Endothelial cell of umbilical vein (primary cell): ENCODE measurements around the gene MYPN. TPM values are rescaled to one million over a fixed set of nuclear protein-coding genes. Genes with fewer than 3 reads are reported as not detected.

Experiments
- BruUV-seq: library from RNA; stranded (reverse); fragments of 400-500 nt; replicated peaks from 2 replicates; lab custom pipeline; 2021; lab: Mats Ljungman, UMichigan
- CTCF ChIA-PET: fragments of 300-600, 350-600 bp; sonication (Branson Sonifier 250); formaldehyde crosslinking; loops from one replicate; lab custom pipeline; 2021; ENCODE audit warnings: antibody characterized with exemption, inconsistent platforms; lab: Charles Lee
- POLR2A ChIA-PET: fragments of 300-600, 350-600 bp; sonication (Branson Sonifier 250); formaldehyde crosslinking; loops from one replicate; lab custom pipeline; 2021; ENCODE audit warnings: antibody characterized with exemption, inconsistent platforms; lab: Charles Lee
- DNase-seq: peaks from one replicate; pipeline ENCODE4 v3.0.0-alpha.2; 2011; ENCODE audit warnings: low read depth, low spot score
- FAIRE-seq: peaks from 2 replicates; lab custom pipeline; 2011; peaks lifted over from hg19 to GRCh38; lab: Jason Lieb, UNC
- H2AFZ ChIP-seq: 2 replicates; pipeline ENCODE4 v1.6.0; 2012; ENCODE audit warnings: low read depth, low read length, control low read depth, inconsistent platforms
- H3K27ac ChIP-seq: 2 replicates; pipeline ENCODE4 v1.5.1; 2011; ENCODE audit warnings: low read depth, mild to moderate bottlenecking, control low read depth, low read length, moderate library complexity; ENCODE audit not compliant: insufficient read depth
- H3K27me3 ChIP-seq, 2 experiments: 2 replicates each; pipeline versions ENCODE4 v1.6.0 to v1.6.1; 2011; ENCODE audit warnings: low read length in 2 of 2, mixed read lengths in 1 of 2; ENCODE audit not compliant: control insufficient read depth in 2 of 2, insufficient read depth in 2 of 2
- H3K36me3 ChIP-seq, 2 experiments: 2 replicates in 1 of 2; 3 replicates in 1 of 2; pipeline ENCODE4 v1.5.1; 2011; ENCODE audit warnings: low read length in 2 of 2, mild to moderate bottlenecking in 1 of 2, moderate library complexity in 1 of 2; ENCODE audit not compliant: control insufficient read depth in 2 of 2, insufficient read depth in 2 of 2; ENCODE audit errors: extremely low read depth in 1 of 2
- H3K4me1 ChIP-seq: 3 replicates; pipeline ENCODE4 v1.5.1; 2011; ENCODE audit warnings: mild to moderate bottlenecking, low read length; ENCODE audit not compliant: control insufficient read depth, insufficient read depth; ENCODE audit errors: extremely low read depth
- H3K4me2 ChIP-seq: 2 replicates; pipeline ENCODE4 v1.6.1; 2011; ENCODE audit warnings: low read length, control low read depth, mixed read lengths; ENCODE audit not compliant: insufficient read depth
- H3K4me3 ChIP-seq, 3 experiments: fragments of 200-600 bp in 1 of 3; sonication (generic), shearing (Covaris generic) in 1 of 3; replicated peaks in 1 of 3; 2 replicates each; pipeline ENCODE4 v1.5.1; 2011 to 2016; ENCODE audit warnings: control low read depth in 3 of 3, low read length in 3 of 3, mild to moderate bottlenecking in 2 of 3, inconsistent platforms in 1 of 3, low read depth in 1 of 3, moderate library complexity in 1 of 3; ENCODE audit not compliant: insufficient read depth in 1 of 3
- H3K79me2 ChIP-seq: 2 replicates; pipeline ENCODE4 v1.6.0; 2012; ENCODE audit warnings: low read length, inconsistent platforms; ENCODE audit not compliant: control insufficient read depth, insufficient read depth
- H3K9ac ChIP-seq: replicated peaks from 2 replicates; pipeline ENCODE3; 2011; ENCODE audit warnings: low read length, control low read depth; ENCODE audit not compliant: insufficient read depth; ENCODE audit errors: extremely low read depth
- H3K9me1 ChIP-seq: replicated peaks from 3 replicates; pipeline ENCODE4 v1.6.0; 2011; ENCODE audit warnings: mild to moderate bottlenecking, low read length; ENCODE audit not compliant: control insufficient read depth, insufficient read depth; ENCODE audit errors: extremely low read depth
- H3K9me3 ChIP-seq: replicated peaks from 2 replicates; pipeline ENCODE4 v1.5.1; 2012; ENCODE audit warnings: low read length, inconsistent platforms; ENCODE audit not compliant: control insufficient read depth, insufficient read depth
- H4K20me1 ChIP-seq: replicated peaks from 2 replicates; pipeline ENCODE3; 2011; ENCODE audit warnings: mild to moderate bottlenecking, low read length; ENCODE audit not compliant: control insufficient read depth, insufficient read depth; ENCODE audit errors: extremely low read depth
- CTCF ChIP-seq, 2 donors: IDR thresholded peaks; 1 replicate in 1 of 2; 2 replicates in 1 of 2; pipeline ENCODE4 v1.5.1; 2011; ENCODE audit warnings: low read length in 2 of 2, mild to moderate bottlenecking in 2 of 2, moderate library complexity in 2 of 2, control low read depth in 1 of 2, inconsistent platforms in 1 of 2, low read depth in 1 of 2; ENCODE audit not compliant: insufficient read depth in 1 of 2; ENCODE audit errors: extremely low read depth in 1 of 2
- JUN ChIP-seq: IDR thresholded peaks from 2 replicates; pipeline ENCODE4 v1.6.1; 2011; ENCODE audit warnings: borderline replicate concordance, low read depth; ENCODE audit not compliant: insufficient read length, insufficient read depth
- MAX ChIP-seq: IDR thresholded peaks from 2 replicates; pipeline ENCODE4 v1.6.1; 2011; ENCODE audit not compliant: insufficient read depth, insufficient read length
- MYC ChIP-seq: IDR thresholded peaks from one replicate; pipeline ENCODE4 v1.6.1; 2011; ENCODE audit warnings: mild to moderate bottlenecking, low read depth, low read length
- POLR2A ChIP-seq: IDR thresholded peaks from 2 replicates; pipeline ENCODE4 v1.6.1; 2012; ENCODE audit warnings: low read depth, mild to moderate bottlenecking, control low read depth, low read length
- POLR2AphosphoS5 ChIP-seq: IDR thresholded peaks from 2 replicates; pipeline ENCODE4 v1.6.1; 2012; ENCODE audit warnings: low read depth, mild to moderate bottlenecking, control low read depth, low read length, moderate library complexity; ENCODE audit not compliant: insufficient read depth
- dilution Hi-C: fragments of 300-500 bp; cut with MboI; formaldehyde crosslinking; loops from one replicate; pipeline ENCODE4 v1.15.0; 2019; ENCODE audit warnings: low sequenced_read_pairs; ENCODE audit not compliant: extremely low pct_ligation_motif_present
- intact Hi-C: fragments of 100-400 bp; cut with micrococcal nuclease; formaldehyde crosslinking; loops from one replicate; pipeline ENCODE4 v1.10.0; 2022
- polyA plus RNA-seq, 4 experiments: library from polyadenylated mRNA; depleted of rRNA in 3 of 4; stranded (reverse) in 3 of 4; unstranded in 1 of 4; fragments of >200 nt; gene quantifications; 2 replicates each; pipeline versions ENCODE4 v1.2.1 to v1.2.3, GENCODE V29; 2011 to 2012; ENCODE audit warnings: missing spikeins in 1 of 4
- total RNA-seq: library from RNA; stranded (reverse); gene quantifications from 2 replicates; pipeline ENCODE4 v1.2.3, GENCODE V29; 2021

MYPN gene
- total and polyA plus RNA-seq, 2 donors (not counting 3 experiments of a cell fraction or from before 2014, with no cell fraction given) = 0.01 TPM; not detected in 1

GRCh38 chr10:68247931-68248330 lies 138.6 kb downstream of the MYPN start:
- no TSS peak for BruUV-seq
- CTCF ChIA-PET = interaction anchor here (0.9 to 1.4 kb wide), 2 partner anchors 11 to 35 kb away, joined by 3 to 6 read pairs; no protein-coding TSS in a partner anchor
- Histone ChIP-seq H3K4me2 (no peak overlapping the region), H3K4me1 (no peaks in the 10 kb centered on the region), H2AFZ (no peak overlapping the region), H3K79me2 (no peaks in the 10 kb centered on the region), H3K27ac (no peak overlapping the region), H3K9me3 (no peaks in the 10 kb centered on the region), H3K36me3 (no peaks in the 10 kb centered on the region), H4K20me1 (no peaks in the 10 kb centered on the region), H3K9ac (no peak overlapping the region), H3K4me3 (no peak overlapping the region), H3K27me3 (peaks cover 2 to 6% of the 10 kb centered on the region in 2 experiments), H3K9me1 (no peaks in the 10 kb centered on the region)
- FAIRE-seq (no peak), DNase-seq (no peak)
- dilution Hi-C loops (no loop called here), intact Hi-C loops (no loop called here)
- no peak for TF ChIP-seq POLR2AphosphoS5
- no peak for TF ChIP-seq CTCF (IDR thresholded peaks at IDR 0.05; ENCODE audit: extremely low read depth in 1 of 2, insufficient read depth in 1 of 2, low read depth in 1 of 2, low read length in 2 of 2)
- no peak for TF ChIP-seq MAX
- no peak for TF ChIP-seq JUN
- TF ChIP-seq POLR2A = no peak
- POLR2A ChIA-PET = no interaction called here

- CTCF ChIA-PET = interaction anchor here (0.9 to 2.3 kb wide), 3 partner anchors 29 to 52 kb away, joined by 4 to 7 read pairs (median 5); no protein-coding TSS in a partner anchor
- TF ChIP-seq MYC (no peak), POLR2AphosphoS5 (no peak)
- POLR2A ChIA-PET = no interaction called here
- no peak overlapping the region for H3K4me3 ChIP-seq
- H3K9me1 ChIP-seq = no peaks in the 10 kb centered on the region
- no peak overlapping the region for H3K9ac ChIP-seq
- no peaks in the 10 kb centered on the region for H3K36me3 ChIP-seq
- intact Hi-C loops = no loop called here
- no peak overlapping the region for H3K27ac ChIP-seq
- peaks cover 4 to 9% of the 10 kb centered on the region in 2 experiments for H3K27me3 ChIP-seq
- H3K4me1 ChIP-seq = no peaks in the 10 kb centered on the region
- H3K4me2 ChIP-seq = no peak overlapping the region
- dilution Hi-C loops = no loop called here
- FAIRE-seq = no peak
- no peak overlapping the region for H2AFZ ChIP-seq
- no peaks in the 10 kb centered on the region for H4K20me1 ChIP-seq
- BruUV-seq = no TSS peak
- H3K9me3 ChIP-seq = no peaks in the 10 kb centered on the region
- no peaks in the 10 kb centered on the region for H3K79me2 ChIP-seq
- no peak for DNase-seq
Observed at GRCh38 chr10:68249297-68249696, 140.0 kb downstream of the MYPN start.
